Naive thymus-derived CD4-positive, alpha-beta T cell (primary cell): ENCODE measurements around the gene C11orf52. TPM values are rescaled to one million over a fixed set of nuclear protein-coding genes. Genes with fewer than 3 reads are reported as not detected.

Experiments
- ATAC-seq: fragments of 150-1000 bp; cut with Tn5 transposase; 2 replicates; pipeline ENCODE4 v1.10.0; 2021; ENCODE audit warnings: mild to moderate bottlenecking, moderate library complexity
- CTCF ChIA-PET: fragments of 350-600 bp; sonication (Branson Sonifier 250); formaldehyde crosslinking; loops from one replicate; lab custom pipeline; 2021; ENCODE audit warnings: antibody characterized with exemption; lab: Charles Lee
- POLR2A ChIA-PET: fragments of 350-600 bp; sonication (Branson Sonifier 250); formaldehyde crosslinking; loops from one replicate; lab custom pipeline; 2021; ENCODE audit warnings: antibody characterized with exemption, inconsistent platforms; lab: Charles Lee
- DNase-seq, 9 donors: peaks; one replicate each; pipeline versions ENCODE4 v3.0.0 to v3.0.0-alpha.2; 2020 to 2022; ENCODE audit warnings: mixed read lengths in 1 of 9
- H3K27ac ChIP-seq: one replicate; pipeline ENCODE4 v1.7.0; 2013; ENCODE audit warnings: mild to moderate bottlenecking, low read depth, low read length, moderate library complexity
- H3K27me3 ChIP-seq, 2 donors: one replicate each; pipeline ENCODE4 v1.7.0; 2013; ENCODE audit warnings: low read length in 2 of 2, mild to moderate bottlenecking in 2 of 2, moderate library complexity in 2 of 2; ENCODE audit not compliant: control insufficient read depth in 2 of 2, insufficient read depth in 2 of 2
- H3K36me3 ChIP-seq, 3 experiments: 1 replicate in 2 of 3; 2 replicates in 1 of 3; pipeline ENCODE4 v1.7.0; 2013; ENCODE audit warnings: low read length in 3 of 3, mild to moderate bottlenecking in 3 of 3, moderate library complexity in 1 of 3; ENCODE audit not compliant: insufficient read depth in 3 of 3, control insufficient read depth in 2 of 3
- H3K4me1 ChIP-seq, 2 donors: one replicate each; pipeline ENCODE4 v1.7.0; 2013; ENCODE audit warnings: low read length in 2 of 2, mild to moderate bottlenecking in 2 of 2, moderate library complexity in 1 of 2; ENCODE audit not compliant: control insufficient read depth in 2 of 2, insufficient read depth in 2 of 2
- H3K4me3 ChIP-seq: 2 replicates; pipeline ENCODE4 v1.7.0; 2013; ENCODE audit warnings: mild to moderate bottlenecking, low read length
- H3K9me3 ChIP-seq, 3 experiments: 1 replicate in 2 of 3; 2 replicates in 1 of 3; pipeline ENCODE4 v1.7.0; 2013; ENCODE audit warnings: low read length in 3 of 3; ENCODE audit not compliant: control insufficient read depth in 2 of 3
- H3K27ac Mint-ChIP-seq, 9 donors: one replicate each; pipeline ENCODE4 v1.8.0; 2020 to 2022; ENCODE audit warnings: mixed read lengths in 9 of 9, mild to moderate bottlenecking in 8 of 9, moderate library complexity in 5 of 9, inconsistent platforms in 2 of 9
- H3K27me3 Mint-ChIP-seq, 5 donors: one replicate each; pipeline ENCODE4 v1.8.0; 2021 to 2022; ENCODE audit warnings: mixed read lengths in 5 of 5, mild to moderate bottlenecking in 1 of 5
- H3K36me3 Mint-ChIP-seq, 5 donors: one replicate each; pipeline ENCODE4 v1.8.0; 2020 to 2022; ENCODE audit warnings: mixed read lengths in 5 of 5, mild to moderate bottlenecking in 3 of 5, inconsistent platforms in 1 of 5
- H3K4me1 Mint-ChIP-seq, 7 donors: one replicate each; pipeline ENCODE4 v1.8.0; 2020 to 2022; ENCODE audit warnings: mixed read lengths in 7 of 7, mild to moderate bottlenecking in 3 of 7, inconsistent platforms in 1 of 7
- H3K4me3 Mint-ChIP-seq, 10 donors: one replicate each; pipeline ENCODE4 v1.8.0; 2020 to 2022; ENCODE audit warnings: mild to moderate bottlenecking in 10 of 10, mixed read lengths in 10 of 10, moderate library complexity in 6 of 10, inconsistent platforms in 2 of 10
- H3K9me3 Mint-ChIP-seq, 11 donors: one replicate each; pipeline ENCODE4 v1.8.0; 2020 to 2022; ENCODE audit warnings: mixed read lengths in 11 of 11, mild to moderate bottlenecking in 4 of 11, inconsistent platforms in 1 of 11, moderate library complexity in 1 of 11
- intact Hi-C, 2 donors: fragments of 100-400 bp; cut with micrococcal nuclease; formaldehyde crosslinking; loops; one replicate each; pipeline ENCODE4 v1.15.1; 2023
- polyA plus RNA-seq, 2 donors: library from polyadenylated mRNA; unstranded; fragments of 300-500 nt; fragmentation: Illumina TruSeq; gene quantifications; one replicate each; pipeline ENCODE4 v1.2.3, GENCODE V29; 2021
- total RNA-seq, 6 experiments: library from RNA in 5 of 6; stranded (reverse) in 5 of 6; gene quantifications; 1 replicate in 5 of 6; 2 replicates in 1 of 6; pipeline ENCODE4 v1.2.3 and lab custom pipeline; 2021 to 2026

C11orf52 gene
- total RNA-seq (not detected), polyA plus RNA-seq (under 1 TPM in 1 of 2 donors, not detected in 1; 0.26 TPM), total RNA-seq (lab: John Stamatoyannopoulos, UW) (not detected)

- ATAC-seq, result no peak
- Mint-ChIP-seq H3K27me3 (peaks cover 25 to 47% (median 34%) of the 10 kb centered on the region in 5 donors), H3K4me3 (peak within 1 kb of the TSS in 1 of 10 donors; percentile 7), H3K36me3 (no peaks in the 10 kb centered on the region), H3K9me3 (no peaks in the 10 kb centered on the region), H3K27ac (no peak within 1 kb of the TSS), H3K4me1 (peaks cover 0 to 2% (median 0%) of the 10 kb centered on the region in 7 donors)
- CTCF ChIA-PET, result interaction anchor here (0.7 kb wide), 1 partner anchor 11 kb away, joined by 3 read pairs; no protein-coding TSS in a partner anchor
- Histone ChIP-seq H3K27ac (no peak within 1 kb of the TSS), H3K9me3 (no peaks in the 10 kb centered on the region), H3K4me3 (no peak within 1 kb of the TSS), H3K36me3 (no peaks in the 10 kb centered on the region), H3K4me1 (no peaks in the 10 kb centered on the region), H3K27me3 (no peaks in the 10 kb centered on the region)
- intact Hi-C loops, result loop anchor here in 1 of 2 donors (2.0 kb wide), 1 partner anchor 18 kb away; no protein-coding TSS in a partner anchor
- POLR2A ChIA-PET, result interaction anchor here (1.3 kb wide), 1 partner anchor 21 kb away, joined by 4 read pairs; no protein-coding TSS in a partner anchor
- DNase-seq, result no peak
Measured at GRCh38 chr11:111918390-111919256, at the start of gene C11orf52. C11orf52 (plus strand) TSS chr11:111918913; CDS start chr11:111918973, 60 bp downstream.

- ATAC-seq, result no peak
- Mint-ChIP-seq H3K9me3 (peaks cover 0 to 4% (median 0%) of the 10 kb centered on the region in 11 donors), H3K27ac (peak overlapping the region in 3 of 9 donors; percentile 87 to 95 (median 94)), H3K4me3 (peak overlapping the region in 8 of 10 donors; percentile 36 to 96 (median 42)), H3K4me1 (peaks cover 9 to 41% (median 34%) of the 10 kb centered on the region in 7 donors), H3K36me3 (peaks cover 4 to 34% (median 20%) of the 10 kb centered on the region in 5 donors), H3K27me3 (no peaks in the 10 kb centered on the region)
- Histone ChIP-seq H3K27me3 (no peaks in the 10 kb centered on the region), H3K27ac (no peak overlapping the region), H3K4me3 (no peak overlapping the region), H3K4me1 (peaks cover 8 to 10% of the 10 kb centered on the region in 2 donors), H3K36me3 (peaks cover 0 to 31% (median 2%) of the 10 kb centered on the region in 3 experiments), H3K9me3 (no peaks in the 10 kb centered on the region)
- ChIA-PET POLR2A (interaction anchor here (0.6 to 2.9 kb wide), 4 partner anchors 11 to 241 kb away, joined by 3 to 22 read pairs (median 4); no protein-coding TSS in a partner anchor), CTCF (interaction anchor here (2.1 kb wide), 1 partner anchor 61 kb away, joined by 5 read pairs; no protein-coding TSS in a partner anchor)
- DNase-seq, result no peak
- intact Hi-C loops, result loop anchor here (2.0 to 10.0 kb wide), 9 partner anchors 57 to 2005 kb away; partner anchors contain the start of genes DLAT (in 2 of the 2), SDHD (in 2 of the 2), SIK2 (in 2 of the 2) and TIMM8B (in 2 of the 2)
Measured at GRCh38 chr11:111870113-111870512, 48.6 kb upstream of the C11orf52 start.

- Mint-ChIP-seq H3K27ac (peak overlapping the region; percentile 87 to 98 (median 94)), H3K4me3 (peak overlapping the region; percentile 86 to 96 (median 93)), H3K9me3 (peaks cover 0 to 4% (median 0%) of the 10 kb centered on the region in 11 donors), H3K36me3 (peaks cover 4 to 32% (median 21%) of the 10 kb centered on the region in 5 donors), H3K4me1 (peaks cover 9 to 41% (median 34%) of the 10 kb centered on the region in 7 donors), H3K27me3 (no peaks in the 10 kb centered on the region)
- POLR2A ChIA-PET, result interaction anchor here (0.6 to 2.9 kb wide), 4 partner anchors 10 to 240 kb away, joined by 3 to 22 read pairs (median 10); partner anchors contain the start of gene CFAP68
- H3K36me3 ChIP-seq, result peaks cover 0 to 32% (median 3%) of the 10 kb centered on the region in 3 experiments
- ATAC-seq (no peak), DNase-seq (peak in 1 of 9 donors; percentile 3)
- H3K27ac ChIP-seq, result peak overlapping the region; percentile 91
- H3K4me3 ChIP-seq, result peak overlapping the region; percentile 74
- no peaks in the 10 kb centered on the region for H3K27me3 ChIP-seq
- intact Hi-C loops, result loop anchor here (2.0 to 10.0 kb wide), 9 partner anchors 56 to 2004 kb away; partner anchors contain the start of genes DLAT (in 2 of the 2), SDHD (in 2 of the 2), SIK2 (in 2 of the 2) and TIMM8B (in 2 of the 2)
- H3K9me3 ChIP-seq, result no peaks in the 10 kb centered on the region
- CTCF ChIA-PET, result interaction anchor here (0.9 to 2.1 kb wide), 4 partner anchors 11 to 155 kb away, joined by 4 to 10 read pairs (median 5); partner anchors contain the start of gene DLAT
- peaks cover 8 to 10% of the 10 kb centered on the region in 2 donors for H3K4me1 ChIP-seq
Measured at GRCh38 chr11:111870522-111870885, 48.2 kb upstream of the C11orf52 start.

DNA sequence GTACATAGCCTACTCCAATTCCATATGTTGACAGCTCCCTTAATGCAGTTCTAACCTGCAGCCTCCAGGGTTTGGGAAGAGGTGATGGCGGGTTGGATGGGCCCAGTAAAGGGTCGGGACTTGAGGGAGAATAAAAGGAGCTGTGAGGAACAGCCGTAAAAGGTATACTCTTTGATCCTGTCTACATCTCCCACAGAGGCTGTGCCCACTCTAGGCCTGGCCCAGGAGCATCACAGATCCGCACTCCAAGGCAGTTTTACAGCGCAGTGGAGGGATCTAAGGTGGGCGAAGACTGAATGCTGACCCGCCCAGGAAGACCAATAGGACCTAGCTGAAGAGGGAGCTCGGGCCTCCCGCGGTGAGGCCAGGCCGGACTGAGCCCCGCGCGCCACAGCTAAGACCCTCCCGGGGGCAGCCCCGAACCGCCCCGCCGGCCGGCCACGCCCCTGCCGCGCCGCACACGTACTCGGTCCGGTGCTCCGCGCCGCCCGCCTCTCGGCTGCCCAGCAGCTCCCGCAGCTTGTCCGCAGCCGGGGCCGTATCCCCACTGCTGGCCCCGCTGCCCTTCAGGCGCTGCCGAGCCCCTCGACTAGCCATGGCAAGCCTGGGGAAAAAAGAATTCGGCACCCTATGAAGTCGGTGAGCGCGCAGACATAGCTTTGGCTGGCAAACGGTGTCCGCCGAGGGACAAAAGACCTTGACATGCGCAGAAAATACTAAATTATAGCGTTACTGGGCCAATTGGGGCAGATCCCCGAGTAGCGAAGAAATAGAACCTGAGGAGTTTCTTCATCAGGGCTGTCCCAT is 47.6 kb upstream of the C11orf52 start, which contains the start of gene ALG9:
TSS of gene ALG9 (minus strand) at position 696 of the 807 bp plus-strand sequence. CDS start at position 597, 99 bp downstream.
- ATAC-seq, result peak; percentile 91
- intact Hi-C loops, result loop anchor here (1.0 to 10.0 kb wide), 12 partner anchors 8 to 2004 kb away; partner anchors contain the start of genes CFAP68 (in 2 of the 2), DLAT (in 2 of the 2), FDXACB1 (in 2 of the 2) and SDHD (in 2 of the 2)
- Histone ChIP-seq H3K4me3 (peak within 1 kb of the TSS; percentile 74), H3K36me3 (peaks cover 0 to 36% (median 6%) of the 10 kb centered on the region in 3 experiments), H3K27ac (peak within 1 kb of the TSS; percentile 91), H3K9me3 (no peaks in the 10 kb centered on the region), H3K4me1 (peaks cover 8 to 10% of the 10 kb centered on the region in 2 donors), H3K27me3 (no peaks in the 10 kb centered on the region)
- DNase-seq, result peak; percentile 79 to 94 (median 88)
- Mint-ChIP-seq H3K4me3 (peak within 1 kb of the TSS; percentile 86 to 96 (median 93)), H3K9me3 (peaks cover 0 to 4% (median 0%) of the 10 kb centered on the region in 11 donors), H3K36me3 (peaks cover 4 to 34% (median 20%) of the 10 kb centered on the region in 5 donors), H3K4me1 (peaks cover 9 to 41% (median 34%) of the 10 kb centered on the region in 7 donors), H3K27ac (peak within 1 kb of the TSS; percentile 87 to 98 (median 94)), H3K27me3 (no peaks in the 10 kb centered on the region)
- ChIA-PET CTCF (interaction anchor here (0.6 to 2.1 kb wide), 8 partner anchors 10 to 265 kb away, joined by 3 to 10 read pairs (median 5); partner anchors contain the start of gene DLAT), POLR2A (interaction anchor here (0.5 to 2.9 kb wide), 9 partner anchors 9 to 240 kb away, joined by 3 to 22 read pairs (median 5); partner anchors contain the start of genes CFAP68, DLAT, PPP2R1B and SDHD)

- Mint-ChIP-seq H3K27me3 (no peaks in the 10 kb centered on the region), H3K9me3 (peaks cover 0 to 4% (median 0%) of the 10 kb centered on the region in 11 donors), H3K4me3 (peak overlapping the region; percentile 86 to 96 (median 93)), H3K27ac (peak overlapping the region; percentile 87 to 96 (median 92)), H3K4me1 (peaks cover 9 to 38% (median 32%) of the 10 kb centered on the region in 7 donors), H3K36me3 (peaks cover 4 to 28% (median 16%) of the 10 kb centered on the region in 5 donors)
- DNase-seq, result no peak
- no peak for ATAC-seq
- intact Hi-C loops, result loop anchor here (1.0 to 10.0 kb wide), 12 partner anchors 8 to 2003 kb away; partner anchors contain the start of genes CFAP68 (in 2 of the 2), DLAT (in 2 of the 2), FDXACB1 (in 2 of the 2) and SDHD (in 2 of the 2)
- Histone ChIP-seq H3K9me3 (no peaks in the 10 kb centered on the region), H3K36me3 (peaks cover 0 to 34% (median 6%) of the 10 kb centered on the region in 3 experiments), H3K27me3 (no peaks in the 10 kb centered on the region), H3K4me1 (peaks cover 8 to 10% of the 10 kb centered on the region in 2 donors), H3K27ac (peak overlapping the region; percentile 91), H3K4me3 (peak overlapping the region; percentile 74)
- CTCF ChIA-PET, result interaction anchor here (0.5 to 2.1 kb wide), 6 partner anchors 29 to 1671 kb away, joined by 4 to 10 read pairs (median 6); no protein-coding TSS in a partner anchor
- POLR2A ChIA-PET, result interaction anchor here (0.9 to 2.9 kb wide), 7 partner anchors 8 to 215 kb away, joined by 3 to 22 read pairs (median 5); partner anchors contain the start of genes CFAP68, DLAT, PPP2R1B and SDHD
Measured at GRCh38 chr11:111871693-111872161, 47.0 kb upstream of the C11orf52 start.
